ENCODE measurements around the gene IFNK. TPM values are rescaled to one million over a fixed set of nuclear protein-coding genes. Genes with fewer than 3 reads are reported as not detected.

IFNK gene
- total RNA-seq, 5 donors from 2014 or later (not counting 1 experiment from before 2014, with no cell fraction given) = not detected

DNA sequence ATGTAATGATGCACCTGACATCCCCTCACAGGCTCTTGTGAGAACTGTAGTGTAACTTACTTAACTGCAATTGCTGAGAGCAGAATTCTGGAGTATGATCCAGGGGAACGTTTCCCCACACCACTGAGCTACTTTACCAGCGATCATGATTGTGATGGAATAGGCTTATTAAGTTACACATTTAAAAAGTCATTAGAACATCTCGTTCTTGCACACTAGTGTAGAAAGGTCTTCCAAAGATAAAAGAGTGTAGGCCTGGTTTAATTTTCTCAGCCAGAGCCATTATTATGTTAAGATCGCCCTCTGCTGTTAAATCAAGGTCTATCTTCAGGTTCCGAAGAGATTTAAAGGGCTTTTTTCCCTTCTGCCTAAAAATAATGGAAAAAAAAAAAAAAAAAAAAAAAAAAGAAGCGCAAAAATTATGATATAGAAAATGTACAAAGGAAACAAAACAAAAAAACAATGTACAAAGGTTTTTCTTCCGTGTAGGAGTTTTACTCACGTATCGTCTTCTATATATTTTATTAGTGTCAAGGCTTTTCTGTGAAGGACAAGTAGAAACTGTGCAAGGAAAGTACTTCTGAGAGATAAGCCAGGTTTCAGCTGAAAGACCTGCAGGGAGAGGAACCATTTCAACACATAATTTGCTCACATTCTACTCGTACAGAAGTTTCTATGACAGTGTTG lies 24.1 kb downstream of the IFNK start:
- POLR2A ChIA-PET = no interaction called here
- Mint-ChIP-seq H3K9me3 (no peaks in the 10 kb centered on the region), H3K27ac (no peak overlapping the region), H3K36me3 (peaks cover 38% of the 10 kb centered on the region), H3K27me3 (no peaks in the 10 kb centered on the region), H3K4me1 (no peaks in the 10 kb centered on the region), H3K4me3 (no peak overlapping the region)
- Histone ChIP-seq H3K36me3 (ENCODE audit: control insufficient read depth in 2 of 2, extremely low read depth in 1 of 2, insufficient read depth in 1 of 2, low read length in 1 of 2) (peaks cover 0 to 18% of the 10 kb centered on the region in 2 donors), H3K9me3 (no peaks in the 10 kb centered on the region), H3K27me3 (replicated peaks in 1 of 2; ENCODE audit: control insufficient read depth in 2 of 2, extremely low read depth in 1 of 2, insufficient read depth in 2 of 2, low read length in 1 of 2) (no peaks in the 10 kb centered on the region), H3K27ac (ENCODE audit: low read length) (no peak overlapping the region), H3K4me3 (ENCODE audit: control insufficient read depth in 1 of 2, extremely low read depth in 1 of 2, low read length in 1 of 2) (no peak overlapping the region), H3K4me1 (ENCODE audit: control insufficient read depth in 1 of 2, extremely low read depth in 1 of 2, insufficient read depth in 2 of 2, low read length in 2 of 2) (no peaks in the 10 kb centered on the region)
- no peak for ATAC-seq (replicated peaks in 1 of 4)
- DNase-seq = peak in 1 of 35 experiments; percentile 8
- WGBS (ENCODE audit: insufficient coverage) = no CpG with 5 or more reads among the region's 10 CpGs
- CTCF ChIA-PET = interaction anchor here (0.6 to 2.9 kb wide), 5 partner anchors 15 to 517 kb away, joined by 3 to 14 read pairs (median 4); no protein-coding TSS in a partner anchor

DNA sequence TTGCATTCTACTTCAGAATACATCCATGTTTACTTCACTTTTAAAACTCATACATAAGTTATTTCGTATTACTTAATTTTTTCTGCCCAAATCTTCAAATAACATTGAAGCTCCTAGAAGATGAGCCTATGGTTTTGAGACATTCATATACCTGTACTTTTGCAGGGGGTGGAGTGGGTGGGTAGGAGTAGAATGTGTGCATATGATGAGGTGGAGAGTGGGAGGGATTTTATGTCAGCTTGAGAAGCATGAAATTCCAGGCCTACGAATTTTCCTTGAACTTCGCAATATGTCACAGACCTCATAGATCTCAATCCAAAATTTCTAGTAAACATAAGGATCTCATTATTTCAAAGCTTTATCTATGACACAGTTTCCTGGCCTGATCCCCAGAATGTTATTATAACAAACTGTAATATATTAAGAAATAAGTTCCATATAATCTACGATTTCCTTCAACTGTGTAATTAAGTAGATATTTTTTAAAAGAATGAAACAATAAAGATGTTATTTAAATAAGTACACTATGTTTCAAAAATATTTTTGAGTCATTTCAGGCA lies 25.2 kb downstream of the IFNK start:
- Histone ChIP-seq H3K27me3 (replicated peaks in 1 of 2; ENCODE audit: control insufficient read depth in 2 of 2, extremely low read depth in 1 of 2, insufficient read depth in 2 of 2, low read length in 1 of 2) (no peaks in the 10 kb centered on the region), H3K9me3 (no peaks in the 10 kb centered on the region), H3K27ac (ENCODE audit: low read length) (no peak overlapping the region), H3K36me3 (ENCODE audit: control insufficient read depth in 2 of 2, extremely low read depth in 1 of 2, insufficient read depth in 1 of 2, low read length in 1 of 2) (peaks cover 0 to 26% of the 10 kb centered on the region in 2 donors), H3K4me1 (ENCODE audit: control insufficient read depth in 1 of 2, extremely low read depth in 1 of 2, insufficient read depth in 2 of 2, low read length in 2 of 2) (no peaks in the 10 kb centered on the region), H3K4me3 (ENCODE audit: control insufficient read depth in 1 of 2, extremely low read depth in 1 of 2, low read length in 1 of 2) (no peak overlapping the region)
- Mint-ChIP-seq H3K4me1 (no peaks in the 10 kb centered on the region), H3K4me3 (no peak overlapping the region), H3K9me3 (no peaks in the 10 kb centered on the region), H3K36me3 (peaks cover 44% of the 10 kb centered on the region), H3K27ac (no peak overlapping the region), H3K27me3 (no peaks in the 10 kb centered on the region)
- WGBS (ENCODE audit: insufficient coverage) = no CpG with 5 or more reads among the region's 4 CpGs
- CTCF ChIA-PET = interaction anchor here in 1 of 2 donors (0.7 kb wide), 1 partner anchor 518 kb away, joined by 3 read pairs; no protein-coding TSS in a partner anchor
- DNase-seq = no peak
- ATAC-seq (replicated peaks in 1 of 4) = no peak
- POLR2A ChIA-PET = interaction anchor here in 1 of 2 donors (0.7 kb wide), 1 partner anchor 24 kb away, joined by 3 read pairs; no protein-coding TSS in a partner anchor

DNA sequence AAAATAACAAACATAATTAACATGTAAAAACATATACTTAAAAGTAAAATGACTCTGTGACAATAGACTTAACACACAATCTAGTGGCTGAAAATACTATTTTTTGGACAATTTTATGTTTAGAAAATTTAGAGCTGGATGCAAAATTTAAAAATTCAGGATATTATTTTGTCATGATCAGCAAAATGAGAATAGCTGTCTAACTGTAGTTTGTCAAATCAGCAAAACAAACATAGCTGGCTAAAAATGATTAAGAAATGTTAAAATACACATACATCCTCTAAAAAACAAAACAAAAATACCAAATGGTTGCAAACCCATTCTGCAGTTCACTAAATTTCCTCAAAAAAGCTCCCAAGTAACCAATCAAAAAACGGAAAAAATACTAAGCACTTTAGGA lies 30.6 kb downstream of the IFNK start:
- ATAC-seq (replicated peaks in 1 of 4) (no peak), DNase-seq (no peak)
- Mint-ChIP-seq H3K27ac (no peak overlapping the region), H3K4me3 (no peak overlapping the region), H3K9me3 (no peaks in the 10 kb centered on the region), H3K4me1 (no peaks in the 10 kb centered on the region), H3K36me3 (peaks cover 46% of the 10 kb centered on the region), H3K27me3 (no peaks in the 10 kb centered on the region)
- Histone ChIP-seq H3K4me1 (ENCODE audit: control insufficient read depth in 1 of 2, extremely low read depth in 1 of 2, insufficient read depth in 2 of 2, low read length in 2 of 2) (no peaks in the 10 kb centered on the region), H3K9me3 (no peaks in the 10 kb centered on the region), H3K4me3 (ENCODE audit: control insufficient read depth in 1 of 2, extremely low read depth in 1 of 2, low read length in 1 of 2) (no peak overlapping the region), H3K27me3 (replicated peaks in 1 of 2; ENCODE audit: control insufficient read depth in 2 of 2, extremely low read depth in 1 of 2, insufficient read depth in 2 of 2, low read length in 1 of 2) (no peaks in the 10 kb centered on the region), H3K36me3 (ENCODE audit: control insufficient read depth in 2 of 2, extremely low read depth in 1 of 2, insufficient read depth in 1 of 2, low read length in 1 of 2) (peaks cover 0 to 36% of the 10 kb centered on the region in 2 donors), H3K27ac (ENCODE audit: low read length) (no peak overlapping the region)
- POLR2A ChIA-PET = interaction anchor here in 1 of 2 donors (0.7 kb wide), 1 partner anchor 41 kb away, joined by 4 read pairs; no protein-coding TSS in a partner anchor
- no CpG with 5 or more reads among the region's 1 CpG for WGBS (ENCODE audit: insufficient coverage)
- CTCF ChIA-PET = interaction anchor here in 1 of 2 donors (0.6 to 1.0 kb wide), 3 partner anchors 18 to 41 kb away, joined by 3 to 5 read pairs (median 3); no protein-coding TSS in a partner anchor

DNA sequence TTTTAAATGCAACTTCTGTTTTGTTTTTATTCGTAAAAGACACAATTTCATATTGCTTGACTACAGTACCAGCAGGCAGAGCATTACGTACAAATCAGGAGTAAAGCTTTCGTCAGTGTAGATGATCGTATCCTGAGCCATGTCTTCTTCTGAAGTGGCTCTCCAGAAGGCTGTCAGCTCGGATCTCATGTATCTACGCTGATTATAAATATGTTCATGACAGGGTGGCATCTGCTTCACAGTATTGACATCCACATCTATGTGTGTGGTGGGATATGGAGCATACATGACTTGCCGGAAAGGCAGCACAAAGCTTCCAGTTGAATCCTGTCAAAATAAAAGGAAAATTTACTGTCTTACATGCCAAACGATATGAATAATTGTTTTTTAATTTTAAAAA lies 32.4 kb downstream of the IFNK start:
- Histone ChIP-seq H3K36me3 (ENCODE audit: control insufficient read depth in 2 of 2, extremely low read depth in 1 of 2, insufficient read depth in 1 of 2, low read length in 1 of 2) (peaks cover 4 to 43% of the 10 kb centered on the region in 2 donors), H3K4me1 (ENCODE audit: control insufficient read depth in 1 of 2, extremely low read depth in 1 of 2, insufficient read depth in 2 of 2, low read length in 2 of 2) (no peaks in the 10 kb centered on the region), H3K27me3 (replicated peaks in 1 of 2; ENCODE audit: control insufficient read depth in 2 of 2, extremely low read depth in 1 of 2, insufficient read depth in 2 of 2, low read length in 1 of 2) (no peaks in the 10 kb centered on the region), H3K27ac (ENCODE audit: low read length) (no peak overlapping the region), H3K4me3 (ENCODE audit: control insufficient read depth in 1 of 2, extremely low read depth in 1 of 2, low read length in 1 of 2) (no peak overlapping the region), H3K9me3 (no peaks in the 10 kb centered on the region)
- ChIA-PET POLR2A (no interaction called here), CTCF (no interaction called here)
- ATAC-seq (replicated peaks in 1 of 4) (no peak), DNase-seq (no peak)
- H3K27ac Mint-ChIP-seq = no peak overlapping the region
- WGBS (ENCODE audit: insufficient coverage) = 100% methylated on average over 3 of the region's 8 CpGs
- H3K4me3 Mint-ChIP-seq = no peak overlapping the region
- H3K4me1 Mint-ChIP-seq = no peaks in the 10 kb centered on the region
- H3K36me3 Mint-ChIP-seq = peaks cover 46% of the 10 kb centered on the region
- no peaks in the 10 kb centered on the region for H3K9me3 Mint-ChIP-seq
- no peaks in the 10 kb centered on the region for H3K27me3 Mint-ChIP-seq

DNA sequence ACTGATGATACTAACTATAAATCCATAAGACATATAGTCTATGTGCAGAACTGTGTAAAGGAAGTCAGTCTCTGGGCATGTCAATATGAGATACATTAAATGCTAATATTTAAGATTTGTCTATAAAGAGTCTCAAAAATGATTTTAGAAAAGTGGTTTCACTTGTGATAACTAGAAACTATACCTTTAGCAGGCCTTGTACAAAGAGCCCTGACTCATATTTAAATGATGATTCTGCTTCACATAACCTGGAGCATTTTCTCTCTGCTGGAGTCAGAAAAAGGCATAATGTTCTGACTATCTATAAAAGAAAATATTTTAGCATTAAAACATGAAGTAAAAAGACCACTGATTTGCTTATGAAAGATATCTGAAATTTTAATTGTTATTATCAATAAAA lies 34.2 kb downstream of the IFNK start:
- DNase-seq = no peak
- Histone ChIP-seq H3K4me1 (ENCODE audit: control insufficient read depth in 1 of 2, extremely low read depth in 1 of 2, insufficient read depth in 2 of 2, low read length in 2 of 2) (no peaks in the 10 kb centered on the region), H3K4me3 (ENCODE audit: control insufficient read depth in 1 of 2, extremely low read depth in 1 of 2, low read length in 1 of 2) (no peak overlapping the region), H3K27ac (ENCODE audit: low read length) (no peak overlapping the region), H3K27me3 (replicated peaks in 1 of 2; ENCODE audit: control insufficient read depth in 2 of 2, extremely low read depth in 1 of 2, insufficient read depth in 2 of 2, low read length in 1 of 2) (no peaks in the 10 kb centered on the region), H3K9me3 (no peaks in the 10 kb centered on the region), H3K36me3 (ENCODE audit: control insufficient read depth in 2 of 2, extremely low read depth in 1 of 2, insufficient read depth in 1 of 2, low read length in 1 of 2) (peaks cover 4 to 42% of the 10 kb centered on the region in 2 donors)
- no peak for ATAC-seq (replicated peaks in 1 of 4)
- Mint-ChIP-seq H3K9me3 (no peaks in the 10 kb centered on the region), H3K36me3 (peaks cover 37% of the 10 kb centered on the region), H3K4me3 (no peak overlapping the region), H3K27ac (no peak overlapping the region), H3K4me1 (no peaks in the 10 kb centered on the region), H3K27me3 (no peaks in the 10 kb centered on the region)
- ChIA-PET CTCF (interaction anchor here in 1 of 2 donors (1.2 kb wide), 1 partner anchor 11 kb away, joined by 5 read pairs; no protein-coding TSS in a partner anchor), POLR2A (interaction anchor here in 1 of 2 donors (0.8 kb wide), 1 partner anchor 13 kb away, joined by 5 read pairs; no protein-coding TSS in a partner anchor)

DNA sequence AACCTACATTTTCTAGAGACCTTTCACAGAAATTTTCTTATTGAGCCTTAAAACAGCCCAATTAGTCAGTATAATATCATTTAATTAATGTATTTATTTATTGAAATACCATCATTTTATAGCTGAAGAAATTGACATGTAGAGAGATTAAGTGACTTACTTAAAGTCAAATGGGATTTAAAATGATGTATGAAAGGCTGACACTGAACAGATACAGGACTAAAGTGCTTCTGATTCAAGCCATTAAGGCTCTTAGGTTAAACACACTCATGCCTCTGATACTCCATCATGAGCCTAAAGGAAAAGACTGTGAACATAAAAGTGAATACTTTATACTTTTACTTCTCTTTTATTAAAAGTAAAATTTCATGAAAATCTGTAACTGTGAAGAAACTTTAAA lies 36.4 kb downstream of the IFNK start:
- no peak overlapping the region for H3K4me3 ChIP-seq (ENCODE audit: control insufficient read depth in 1 of 2, extremely low read depth in 1 of 2, low read length in 1 of 2)
- H3K9me3 ChIP-seq = no peaks in the 10 kb centered on the region
- no peak for ATAC-seq (replicated peaks in 1 of 4)
- ChIA-PET CTCF (no interaction called here), POLR2A (interaction anchor here in 1 of 2 donors (0.6 kb wide), 1 partner anchor 9 kb away, joined by 4 read pairs; no protein-coding TSS in a partner anchor)
- H3K36me3 ChIP-seq (ENCODE audit: control insufficient read depth in 2 of 2, extremely low read depth in 1 of 2, insufficient read depth in 1 of 2, low read length in 1 of 2) = peaks cover 4 to 30% of the 10 kb centered on the region in 2 donors
- H3K27ac ChIP-seq (ENCODE audit: low read length) = no peak overlapping the region
- Mint-ChIP-seq H3K27ac (no peak overlapping the region), H3K9me3 (no peaks in the 10 kb centered on the region), H3K4me3 (no peak overlapping the region), H3K36me3 (peaks cover 33% of the 10 kb centered on the region), H3K4me1 (peaks cover 15 to 18% (median 18%) of the 10 kb centered on the region in 3 donors), H3K27me3 (no peaks in the 10 kb centered on the region)
- peaks cover 0 to 16% of the 10 kb centered on the region in 2 experiments for H3K4me1 ChIP-seq (ENCODE audit: control insufficient read depth in 1 of 2, extremely low read depth in 1 of 2, insufficient read depth in 2 of 2, low read length in 2 of 2)
- no peaks in the 10 kb centered on the region for H3K27me3 ChIP-seq (replicated peaks in 1 of 2; ENCODE audit: control insufficient read depth in 2 of 2, extremely low read depth in 1 of 2, insufficient read depth in 2 of 2, low read length in 1 of 2)
- DNase-seq = no peak

All from T-cell (primary cell).